Inflammatory macrophage treated with lipopolysaccharide for 4 hours (primary cell): ENCODE measurements around the gene TREML4.

ENCODE experiments used
- DNase-seq: peaks from one replicate; pipeline ENCODE4 v3.0.0-alpha.2; 2020

Gene TREML4

DNA sequence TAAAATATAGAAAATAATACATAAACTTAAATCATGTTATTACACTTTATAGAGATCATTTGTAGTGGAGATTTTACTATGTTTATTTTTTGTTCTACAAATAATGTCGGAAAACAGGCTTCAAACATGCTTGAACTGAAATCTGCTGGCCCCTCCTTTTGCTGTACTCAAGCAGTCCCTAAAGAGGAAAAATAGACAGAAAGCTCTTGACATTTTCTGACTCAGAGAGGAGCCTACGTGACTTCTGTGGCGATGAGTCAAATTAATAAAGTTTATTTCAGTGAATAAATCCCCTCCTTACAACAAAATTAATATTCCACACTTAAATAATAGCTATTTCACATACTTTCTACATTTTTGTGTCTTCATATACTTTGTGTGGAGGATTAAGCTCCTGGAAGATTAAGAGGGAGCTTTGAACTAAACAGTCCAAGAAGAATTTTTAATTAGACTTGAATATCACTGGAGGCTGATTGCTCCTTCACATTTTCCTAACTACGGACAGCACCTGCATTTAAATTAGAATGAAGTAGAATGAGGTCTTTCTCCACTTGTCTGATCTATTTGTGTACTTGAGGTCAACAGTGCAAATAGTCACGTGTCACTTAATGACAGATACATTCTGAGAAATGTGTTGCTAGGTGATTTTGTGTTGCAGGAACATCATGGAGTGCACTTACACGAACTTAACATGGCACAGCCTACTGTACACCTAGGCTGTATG is 60.0 kb downstream of the TREML4 start:
- peak; percentile 63 for DNase-seq
